HG02852 (cell line): ENCODE results near the gene CCT3.
A peak's percentile ranks its signal among the peaks of the same experiment; 100 is the strongest.
"Not testable (repeated sequence)": the region's sequence is repeated elsewhere in the genome, so short reads cannot be mapped to it uniquely, and the experiment has no call there.

ENCODE experiments used
- ATAC-seq: cut with Tn5 transposase; IDR thresholded peaks from one replicate; pipeline ENCODE4 v1.9.1; 2021; ENCODE audit warnings: mild to moderate bottlenecking, moderate library complexity; ENCODE audit not compliant: unreplicated experiment

Gene CCT3

GRCh38 chr1:156337052-156337887 is 822 bp downstream of the CCT3 start:
- ATAC-seq = no peak

DNA sequence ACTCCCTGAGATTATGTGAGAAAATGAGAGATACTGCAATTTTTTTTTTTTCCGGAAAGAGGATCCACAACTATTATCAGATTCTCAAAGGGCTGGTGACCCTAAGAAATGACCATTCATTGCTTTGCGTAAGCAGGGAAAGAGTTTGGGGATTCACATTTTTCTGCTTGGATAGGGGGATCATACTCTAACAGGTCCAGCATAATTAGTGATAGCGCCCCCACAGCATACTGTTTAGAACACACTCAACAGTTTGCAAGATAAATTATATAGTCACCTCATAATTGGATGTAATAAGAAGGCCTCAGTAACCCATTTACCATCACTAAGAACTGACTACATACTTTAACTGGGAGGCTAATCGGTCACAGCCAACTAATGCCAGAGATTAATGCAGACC is 1.9 kb downstream of the CCT3 start:
- ATAC-seq = no peak

- ATAC-seq = not testable (repeated sequence)
Observed at GRCh38 chr1:156323179-156323578, 14.9 kb downstream of the CCT3 start.

GRCh38 chr1:156320560-156320959 is 17.5 kb downstream of the CCT3 start:
- ATAC-seq = no peak

DNA sequence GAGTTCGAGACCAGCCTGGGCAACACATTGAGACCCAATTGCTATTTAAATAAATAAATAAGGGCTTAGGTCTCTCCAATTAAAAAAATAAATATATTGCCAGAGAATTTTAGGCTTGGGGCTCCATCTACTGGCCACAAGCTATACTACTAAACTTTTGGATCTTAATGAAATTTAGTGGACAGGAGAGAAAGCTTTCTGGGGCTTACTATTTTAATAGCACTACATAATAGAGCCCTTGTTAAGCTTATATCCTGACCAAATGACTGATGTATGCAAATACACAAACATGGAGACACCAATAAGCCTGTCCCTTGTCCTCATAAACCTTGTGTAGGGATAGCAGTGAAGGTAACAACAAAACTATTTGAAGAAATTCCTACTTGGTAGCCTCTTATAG is 18.4 kb downstream of the CCT3 start:
- no peak for ATAC-seq

DNA sequence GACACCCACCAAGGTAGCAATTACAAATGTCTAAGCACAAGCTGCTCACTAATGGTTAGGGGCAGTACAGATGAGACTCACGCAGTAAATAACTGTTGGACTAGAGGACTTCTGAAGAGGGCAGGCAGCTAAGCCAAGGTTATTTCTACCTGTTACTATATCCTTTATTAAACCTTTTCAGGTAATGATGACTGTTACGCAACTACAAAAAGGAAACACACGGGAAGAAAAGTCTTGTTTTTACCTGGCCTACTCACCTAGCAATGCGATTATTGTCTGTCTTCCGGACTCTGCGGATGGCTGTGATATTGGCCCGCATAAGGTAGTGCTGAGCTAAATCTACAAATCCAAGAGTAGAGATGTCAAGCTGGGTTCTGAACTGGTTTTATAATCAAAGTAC is 21.2 kb downstream of the CCT3 start:
- ATAC-seq = no peak

GRCh38 chr1:156310962-156311361 is 27.1 kb downstream of the CCT3 start:
- ATAC-seq = no peak

DNA sequence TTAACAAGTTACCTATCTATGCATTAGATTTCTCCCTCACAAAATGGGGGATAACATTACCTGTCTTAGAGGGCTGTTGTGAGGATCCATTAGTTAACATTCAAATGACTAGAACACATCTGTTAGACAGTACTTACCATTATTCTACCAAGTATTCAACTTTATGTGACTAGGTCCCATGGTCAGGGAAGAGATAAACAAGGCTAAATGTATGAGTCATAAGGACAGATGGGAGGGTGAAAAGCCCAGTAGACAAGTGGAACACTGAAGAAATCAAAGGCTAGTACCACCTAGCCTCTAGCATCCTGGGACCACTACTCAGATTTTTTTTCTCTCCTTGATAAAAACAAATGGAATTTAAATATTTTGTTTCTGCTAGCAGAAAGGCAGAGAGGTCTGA is 30.0 kb downstream of the CCT3 start:
- no peak for ATAC-seq

DNA sequence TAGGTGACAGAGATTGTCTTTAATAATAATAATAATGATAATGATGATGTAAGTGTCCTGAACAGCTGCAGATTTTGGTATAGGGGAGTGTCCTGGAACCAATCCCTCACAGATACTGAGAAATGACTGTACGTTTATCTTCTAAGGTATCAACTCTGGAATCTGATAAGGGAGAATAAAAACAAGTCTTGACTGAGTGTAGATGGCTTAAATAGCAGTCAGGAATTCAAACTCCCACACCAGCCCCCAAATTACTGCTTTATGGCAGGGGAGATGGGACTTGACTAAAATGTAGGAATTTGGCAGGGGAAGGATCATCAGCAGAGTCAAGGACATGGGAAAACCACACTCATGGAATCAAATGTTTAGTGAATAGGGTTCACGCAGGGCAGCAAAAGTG is 32.9 kb downstream of the CCT3 start:
- no peak for ATAC-seq

DNA sequence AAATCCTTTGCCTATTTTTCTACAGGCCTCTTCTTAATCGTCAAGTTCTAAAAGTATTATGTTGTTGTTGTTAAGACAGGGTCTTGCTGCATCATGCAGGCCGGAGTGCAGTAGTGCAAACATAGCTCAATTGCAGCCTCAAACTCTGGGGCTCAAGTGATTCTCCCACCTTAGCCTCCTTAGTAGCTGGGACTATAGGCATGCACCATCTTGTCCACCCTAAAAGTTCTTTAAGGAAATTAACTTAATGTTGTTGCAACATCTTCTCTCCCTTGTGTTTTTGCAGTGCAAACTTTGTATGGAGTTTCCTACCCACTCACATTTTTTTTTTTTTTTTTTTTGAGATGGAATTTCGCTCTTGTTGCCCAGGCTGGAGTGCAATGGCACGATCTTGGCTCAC is 34.9 kb downstream of the CCT3 start:
- ATAC-seq = no peak

GRCh38 chr1:156298852-156299357 is 39.2 kb downstream of the CCT3 start, which contains the start of gene VHLL:
TSS of gene VHLL (minus strand) at chr1:156299307. CDS start at chr1:156299189, 118 bp downstream.
- ATAC-seq = no peak

- ATAC-seq = peak; percentile 52
Observed at GRCh38 chr1:156295391-156295947, 42.6 kb downstream of the CCT3 start, which contains the start of gene GLMP. TSS of gene GLMP (minus strand) at chr1:156295679. CDS start at chr1:156295645, 34 bp downstream.

GRCh38 chr1:156293895-156294294 is 44.2 kb downstream of the CCT3 start:
- no peak for ATAC-seq

DNA sequence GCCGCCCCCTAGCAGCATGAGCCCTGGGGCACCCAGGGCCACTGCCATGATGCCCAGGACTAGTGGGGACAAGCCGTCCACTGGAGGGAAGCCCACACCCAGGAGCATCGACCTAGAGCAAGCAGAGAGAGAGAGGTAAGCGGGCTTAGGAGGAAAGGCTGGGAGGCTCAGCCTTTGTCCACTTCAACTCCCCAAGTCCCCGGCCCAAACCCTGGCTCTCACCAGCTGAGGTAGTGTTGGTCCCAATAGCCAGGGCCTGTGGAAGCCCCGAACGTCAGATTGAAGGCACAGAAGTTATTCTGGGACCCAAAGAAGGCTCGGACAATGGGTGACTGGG is 45.0 kb downstream of the CCT3 start:
- no peak for ATAC-seq

DNA sequence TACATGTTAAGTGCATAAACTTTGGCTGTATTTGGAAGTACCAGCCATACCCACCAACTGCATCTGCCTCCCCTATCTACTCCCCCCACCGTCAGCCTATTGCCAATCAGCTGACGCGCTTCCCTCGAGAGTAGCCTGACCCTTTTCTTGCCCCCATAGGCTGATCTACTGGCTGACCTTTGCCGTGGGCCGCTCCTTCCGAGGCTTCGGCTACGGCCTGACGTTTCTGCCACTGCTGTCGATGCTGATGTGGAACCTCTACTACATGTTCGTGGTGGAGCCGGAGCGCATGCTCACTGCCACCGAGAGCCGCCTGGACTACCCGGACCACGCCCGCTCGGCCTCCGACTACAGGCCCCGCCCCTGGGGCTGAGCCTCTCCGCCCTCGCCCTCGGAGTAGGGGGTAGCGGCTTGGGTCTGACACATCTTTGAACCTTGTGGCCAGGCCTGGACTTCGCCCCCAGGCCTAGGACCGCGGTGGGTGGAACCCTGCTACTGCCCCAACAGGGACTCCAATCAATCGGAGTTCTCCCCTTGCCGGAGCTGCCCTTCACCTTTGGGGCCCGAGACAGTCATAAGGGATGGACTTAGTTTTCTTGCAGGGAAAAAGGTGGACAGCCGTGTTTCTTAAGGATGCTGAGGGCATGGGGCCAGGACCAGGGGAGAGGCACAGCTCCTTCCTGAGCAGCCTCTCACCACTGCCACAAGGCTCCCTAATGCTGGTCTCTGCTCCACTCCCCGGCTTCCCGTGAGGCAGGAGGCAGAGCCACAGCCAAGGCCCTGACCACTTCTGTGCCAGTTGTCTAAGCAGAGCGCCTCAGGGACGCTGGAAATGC is 46.6 kb downstream of the CCT3 start:
- no peak for ATAC-seq

DNA sequence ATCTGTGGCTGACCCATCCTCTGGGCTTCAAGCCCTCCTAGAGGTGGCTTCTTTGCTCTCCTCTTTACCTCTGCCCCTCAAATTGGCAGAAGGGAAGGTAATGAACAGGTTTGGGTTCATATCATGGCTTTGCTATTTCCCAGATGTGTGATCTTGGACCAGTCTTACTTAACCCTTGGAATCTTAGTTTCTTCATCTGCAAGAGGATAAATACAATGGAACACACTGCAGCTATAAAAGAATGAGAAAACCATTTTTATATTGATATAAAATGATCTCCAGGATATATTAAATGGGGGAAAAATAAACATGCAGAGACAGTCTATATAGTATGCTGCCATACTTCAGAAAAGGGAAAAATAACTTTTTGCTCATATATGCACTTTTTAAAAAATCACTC is 48.2 kb downstream of the CCT3 start:
- no peak for ATAC-seq

- no peak for ATAC-seq
Observed at GRCh38 chr1:156286061-156286460, 52.0 kb downstream of the CCT3 start.

DNA sequence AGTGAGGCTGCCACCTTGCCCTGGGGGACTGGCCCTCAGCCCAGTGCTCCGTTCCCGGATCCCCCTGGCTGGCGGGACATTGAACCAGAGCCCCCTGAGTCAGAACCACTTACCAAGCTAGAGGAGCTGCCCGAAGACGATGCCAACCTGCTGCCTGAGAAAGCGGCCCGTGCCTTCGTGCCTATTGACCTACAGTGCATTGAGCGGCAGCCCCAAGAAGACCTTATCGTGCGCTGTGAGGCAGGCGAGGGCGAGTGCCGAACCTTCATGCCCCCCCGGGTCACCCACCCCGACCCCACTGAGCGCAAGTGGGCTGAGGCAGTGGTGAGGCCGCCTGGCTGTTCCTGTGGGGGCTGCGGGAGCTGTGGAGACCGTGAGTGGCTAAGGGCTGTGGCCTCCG is 52.7 kb downstream of the CCT3 start:
- ATAC-seq = no peak

- ATAC-seq = no peak
Observed at GRCh38 chr1:156284757-156285156, 53.3 kb downstream of the CCT3 start.

GRCh38 chr1:156284112-156284511 is 54.0 kb downstream of the CCT3 start, which contains the start of gene TMEM79:
TSS of gene TMEM79 (plus strand) at chr1:156284325. CDS start at chr1:156285227, 902 bp downstream.
- no peak for ATAC-seq

DNA sequence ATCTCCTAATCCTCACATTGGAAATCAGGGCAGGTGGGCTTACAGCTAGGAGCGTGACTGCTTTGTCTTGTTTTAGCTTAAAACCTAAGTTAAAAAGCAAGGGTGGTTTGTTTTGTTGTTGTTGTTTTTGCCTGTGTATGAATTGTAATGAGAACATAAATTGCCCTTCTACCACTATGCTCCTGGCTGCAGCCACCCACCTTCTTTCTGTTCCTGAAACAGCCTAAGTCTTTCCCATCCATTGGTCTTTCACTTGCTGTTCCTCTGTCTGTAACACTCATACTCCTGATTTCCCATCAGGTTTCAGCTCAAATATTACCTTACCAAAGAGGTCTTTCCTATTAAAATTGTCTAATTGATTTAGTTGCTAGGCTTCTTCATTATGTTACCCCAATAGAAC is 54.6 kb downstream of the CCT3 start:
- ATAC-seq = no peak
